Dermis blood vessel endothelial cell (primary cell): Measurements from ENCODE around the gene KIF1B. TPM values are rescaled to one million over a fixed set of nuclear protein-coding genes. Genes with fewer than 3 reads are reported as not detected.
"Not testable (repeated sequence)": the region's sequence is repeated elsewhere in the genome, so short reads cannot be mapped to it uniquely, and the experiment has no call there.

Experiments
- DNase-seq: peaks from one replicate; pipeline ENCODE4 v3.0.0; 2010
- total RNA-seq: library from RNA; depleted of rRNA; stranded (reverse); fragments of >200 nt; gene quantifications from 2 replicates; pipeline ENCODE4 v1.2.3, GENCODE V29; 2014

The KIF1B gene
- total RNA-seq, 1 donor from 2014 or later, result 39.5 TPM

GRCh38 chr1:10389271-10389973 lies 179.1 kb downstream of the KIF1B start:
- DNase-seq, result no peak

GRCh38 chr1:10396870-10397269 lies 186.5 kb downstream of the KIF1B start:
- no peak for DNase-seq

GRCh38 chr1:10398278-10398733 lies 187.9 kb downstream of the KIF1B start:
- DNase-seq, result no peak

- peak; percentile 99 for DNase-seq
Observed at GRCh38 chr1:10398734-10399443, 188.5 kb downstream of the KIF1B start, which contains the start of gene PGD. Gene PGD, plus strand, starts transcription at chr1:10399064. Its CDS starts 54 bp downstream, at chr1:10399118.

GRCh38 chr1:10399444-10399941 lies 189.1 kb downstream of the KIF1B start:
- DNase-seq, result peak; percentile 62

- DNase-seq, result no peak
Observed at GRCh38 chr1:10400013-10400412, 189.6 kb downstream of the KIF1B start.

GRCh38 chr1:10401281-10401680 lies 190.9 kb downstream of the KIF1B start:
- DNase-seq, result peak; percentile 11

- peak; percentile 20 for DNase-seq
Observed at GRCh38 chr1:10402729-10403274, 192.4 kb downstream of the KIF1B start.

- no peak for DNase-seq
Observed at GRCh38 chr1:10407201-10407600, 196.8 kb downstream of the KIF1B start.

- peak; percentile 96 for DNase-seq
Observed at GRCh38 chr1:10415211-10415930, 205.0 kb downstream of the KIF1B start.

GRCh38 chr1:10415967-10416366 lies 205.6 kb downstream of the KIF1B start:
- not testable (repeated sequence) for DNase-seq

GRCh38 chr1:10418741-10419140 lies 208.4 kb downstream of the KIF1B start:
- not testable (repeated sequence) for DNase-seq

GRCh38 chr1:10419351-10419750 lies 209.0 kb downstream of the KIF1B start:
- no peak for DNase-seq

- DNase-seq, result no peak
Observed at GRCh38 chr1:10421637-10422036, 211.3 kb downstream of the KIF1B start.

- no peak for DNase-seq
Observed at GRCh38 chr1:10424034-10424433, 213.7 kb downstream of the KIF1B start.

- DNase-seq, result no peak
Observed at GRCh38 chr1:10424651-10425050, 214.3 kb downstream of the KIF1B start.

GRCh38 chr1:10425826-10426534 lies 215.6 kb downstream of the KIF1B start:
- DNase-seq, result not testable (repeated sequence)

- DNase-seq, result not testable (repeated sequence)
Observed at GRCh38 chr1:10426535-10426848, 216.1 kb downstream of the KIF1B start.

- DNase-seq, result no peak
Observed at GRCh38 chr1:10428984-10429383, 218.6 kb downstream of the KIF1B start.

GRCh38 chr1:10429868-10430215 lies 219.5 kb downstream of the KIF1B start:
- DNase-seq, result peak; percentile 83

GRCh38 chr1:10430216-10431069 lies 220.1 kb downstream of the KIF1B start, which contains the start of gene CENPS:
Gene CENPS, plus strand, starts transcription at chr1:10430433. Its CDS starts 85 bp downstream, at chr1:10430518.
- DNase-seq, result peak; percentile 92
